ENCODE data around the gene PTPRN2.

DNA sequence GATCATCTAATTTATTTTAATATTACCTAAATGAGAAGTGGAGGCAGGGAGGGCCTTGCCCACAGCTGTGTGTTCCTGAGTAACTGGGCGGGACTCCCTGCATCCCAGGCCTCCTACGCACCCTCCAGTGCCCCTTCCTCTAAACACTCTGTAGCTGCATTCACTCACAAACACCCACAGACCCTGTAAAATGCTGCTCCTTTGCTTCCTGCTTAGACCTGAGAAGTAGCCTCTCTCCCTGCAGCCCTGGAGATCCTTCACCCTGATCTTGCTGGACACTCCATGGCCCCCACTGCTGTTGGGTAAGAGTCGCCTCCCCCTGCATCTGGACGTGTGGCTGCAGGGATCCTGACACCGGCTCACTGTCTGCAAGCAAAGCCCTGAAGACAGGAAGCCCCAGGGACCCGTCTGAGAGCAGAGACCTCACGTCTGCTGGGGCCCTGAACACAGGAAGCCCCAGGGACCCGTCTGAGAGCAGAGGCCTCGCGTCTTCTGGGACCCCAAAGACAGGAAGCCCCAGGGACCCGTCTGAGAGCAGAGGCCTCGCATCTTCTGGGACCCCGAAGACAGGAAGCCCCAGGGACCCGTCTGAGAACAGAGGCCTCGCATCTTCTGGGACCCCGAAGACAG lies 661.0 kb downstream of the PTPRN2 start:
- TF ChIP-seq, protein P1, sequence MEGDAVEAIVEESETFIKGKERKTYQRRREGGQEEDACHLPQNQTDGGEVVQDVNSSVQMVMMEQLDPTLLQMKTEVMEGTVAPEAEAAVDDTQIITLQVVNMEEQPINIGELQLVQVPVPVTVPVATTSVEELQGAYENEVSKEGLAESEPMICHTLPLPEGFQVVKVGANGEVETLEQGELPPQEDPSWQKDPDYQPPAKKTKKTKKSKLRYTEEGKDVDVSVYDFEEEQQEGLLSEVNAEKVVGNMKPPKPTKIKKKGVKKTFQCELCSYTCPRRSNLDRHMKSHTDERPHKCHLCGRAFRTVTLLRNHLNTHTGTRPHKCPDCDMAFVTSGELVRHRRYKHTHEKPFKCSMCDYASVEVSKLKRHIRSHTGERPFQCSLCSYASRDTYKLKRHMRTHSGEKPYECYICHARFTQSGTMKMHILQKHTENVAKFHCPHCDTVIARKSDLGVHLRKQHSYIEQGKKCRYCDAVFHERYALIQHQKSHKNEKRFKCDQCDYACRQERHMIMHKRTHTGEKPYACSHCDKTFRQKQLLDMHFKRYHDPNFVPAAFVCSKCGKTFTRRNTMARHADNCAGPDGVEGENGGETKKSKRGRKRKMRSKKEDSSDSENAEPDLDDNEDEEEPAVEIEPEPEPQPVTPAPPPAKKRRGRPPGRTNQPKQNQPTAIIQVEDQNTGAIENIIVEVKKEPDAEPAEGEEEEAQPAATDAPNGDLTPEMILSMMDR (IDR thresholded peaks at IDR 0.05): no peak
- TF ChIP-seq NFIC (IDR thresholded peaks at IDR 0.05; ENCODE audit: borderline replicate concordance) (no peak), GATA2 (CRISPR knock-in tag; IDR thresholded peaks at IDR 0.05) (no peak), EZH2phosphoT487 (IDR thresholded peaks at IDR 0.05; ENCODE audit: borderline replicate concordance, low read depth) (no peak), SIN3A (IDR thresholded peaks at IDR 0.05; ENCODE audit: borderline replicate concordance, low read depth, low read length) (no peak), EP300 (IDR thresholded peaks at IDR 0.05; ENCODE audit: borderline replicate concordance in 1 of 2, low read depth in 1 of 2, low read length in 1 of 2) (no peak)
- TF ChIP-seq, protein P2, sequence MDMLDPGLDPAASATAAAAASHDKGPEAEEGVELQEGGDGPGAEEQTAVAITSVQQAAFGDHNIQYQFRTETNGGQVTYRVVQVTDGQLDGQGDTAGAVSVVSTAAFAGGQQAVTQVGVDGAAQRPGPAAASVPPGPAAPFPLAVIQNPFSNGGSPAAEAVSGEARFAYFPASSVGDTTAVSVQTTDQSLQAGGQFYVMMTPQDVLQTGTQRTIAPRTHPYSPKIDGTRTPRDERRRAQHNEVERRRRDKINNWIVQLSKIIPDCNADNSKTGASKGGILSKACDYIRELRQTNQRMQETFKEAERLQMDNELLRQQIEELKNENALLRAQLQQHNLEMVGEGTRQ (IDR thresholded peaks at IDR 0.05; ENCODE audit: borderline replicate concordance, low read depth, low read length): no peak
